CD4-positive, alpha-beta T cell treated with Interleukin-15 for 4 hours (primary cell): ENCODE results near the gene SLC4A5.
A peak's percentile ranks its signal among the peaks of the same experiment; 100 is the strongest.
"Not testable (repeated sequence)": the region's sequence is repeated elsewhere in the genome, so short reads cannot be mapped to it uniquely, and the experiment has no call there.

Source experiments
- DNase-seq: peaks from one replicate; pipeline ENCODE4 v3.0.0-alpha.2; 2020; ENCODE audit warnings: low spot score

SLC4A5 gene

GRCh38 chr2:74199275-74199701 lies 143.9 kb downstream of the SLC4A5 start:
- DNase-seq, result no peak

GRCh38 chr2:74198461-74199274 lies 144.5 kb downstream of the SLC4A5 start, which contains the start of gene MTHFD2:
Gene MTHFD2 (plus strand): TSS chr2:74198615. CDS start chr2:74198642, 27 bp downstream.
- DNase-seq, result peak; percentile 92

- no peak for DNase-seq
These were observed 145.2 kb downstream of the SLC4A5 start for GRCh38 chr2:74198023-74198460.

DNA sequence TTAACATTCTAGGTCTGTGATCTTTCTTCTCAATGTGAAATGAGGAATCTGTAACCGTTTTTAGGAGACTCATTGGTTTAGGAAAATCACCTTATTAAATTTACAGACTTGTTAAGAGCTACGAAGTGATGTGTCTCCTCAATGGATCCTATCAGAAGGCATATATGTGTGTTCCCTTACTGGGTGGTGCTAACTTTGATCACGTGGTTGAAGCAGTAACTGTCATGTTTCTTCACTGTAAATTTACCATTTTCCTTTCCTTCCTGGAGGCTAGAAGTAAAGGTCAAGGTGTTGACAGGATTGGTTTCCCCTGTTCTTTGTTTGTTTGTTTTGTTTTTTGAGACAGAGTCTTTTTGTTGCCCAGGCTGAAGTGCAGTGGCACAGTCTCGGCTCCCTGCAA lies 146.2 kb downstream of the SLC4A5 start:
- no peak for DNase-seq

GRCh38 chr2:74194799-74195198 lies 148.4 kb downstream of the SLC4A5 start:
- no peak for DNase-seq

GRCh38 chr2:74191596-74192380 lies 151.4 kb downstream of the SLC4A5 start:
- DNase-seq, result no peak

- no peak for DNase-seq
These were observed 154.5 kb downstream of the SLC4A5 start for GRCh38 chr2:74188696-74189095.

- DNase-seq, result no peak
These were observed 155.1 kb downstream of the SLC4A5 start for GRCh38 chr2:74188018-74188601.

DNA sequence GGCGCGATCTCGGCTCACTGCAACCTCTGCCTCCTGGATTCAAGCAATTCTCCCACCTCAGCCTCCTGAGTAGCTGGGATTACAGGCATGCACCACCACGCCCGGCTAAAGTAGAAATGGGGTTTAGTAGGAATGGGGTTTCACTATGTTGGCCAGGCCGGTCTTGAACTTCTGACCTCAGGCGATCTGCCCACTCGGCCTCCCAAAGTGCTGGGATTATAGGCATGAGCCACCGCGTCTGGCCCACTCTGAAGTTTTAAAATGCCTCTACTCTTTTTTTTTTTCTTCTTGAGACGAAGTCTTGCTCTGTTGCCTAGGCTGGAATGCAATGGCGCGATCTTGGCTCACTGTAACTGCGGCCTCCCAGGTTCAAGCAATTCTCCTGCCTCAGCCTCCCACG lies 156.5 kb downstream of the SLC4A5 start:
- not testable (repeated sequence) for DNase-seq

DNA sequence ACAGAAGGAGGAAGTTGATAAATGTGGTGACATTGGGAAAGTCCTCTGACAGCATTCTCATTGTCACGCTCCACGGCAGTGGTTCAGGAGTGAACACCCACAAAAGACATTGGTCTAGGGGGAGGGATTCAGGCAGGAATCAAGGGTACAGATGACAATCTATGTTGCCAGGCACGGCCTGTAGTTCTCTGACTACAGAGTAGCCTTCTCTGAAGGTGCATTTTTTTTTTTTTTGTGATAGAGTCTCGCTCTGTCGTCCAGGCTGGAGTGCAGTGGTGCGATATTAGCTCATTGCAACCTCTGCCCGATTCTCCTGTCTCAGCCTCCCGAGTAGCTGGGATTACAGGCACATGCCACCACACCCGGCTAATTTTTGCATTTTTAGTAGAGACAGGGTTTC lies 157.2 kb downstream of the SLC4A5 start:
- peak; percentile 46 for DNase-seq

DNA sequence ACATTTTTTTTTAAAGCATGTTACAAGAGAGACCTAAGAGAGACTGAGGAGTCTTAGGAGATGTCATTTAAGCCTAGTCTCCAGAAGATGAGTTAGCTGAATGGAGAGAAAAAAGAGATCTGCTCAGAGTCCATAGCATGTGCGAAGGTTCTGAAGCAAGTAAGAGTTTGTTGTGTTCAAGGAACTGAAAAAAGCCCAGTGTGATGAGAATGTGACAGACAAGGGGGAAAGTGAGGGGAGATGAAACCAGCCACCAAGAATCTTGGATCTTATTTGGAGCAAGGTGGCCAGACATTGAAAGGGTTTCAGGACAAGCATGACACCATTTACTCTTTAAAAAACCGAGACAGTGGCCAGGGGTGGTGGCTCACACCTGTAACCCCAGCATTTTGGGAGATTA lies 159.3 kb downstream of the SLC4A5 start:
- no peak for DNase-seq

GRCh38 chr2:74181739-74182138 lies 161.5 kb downstream of the SLC4A5 start:
- no peak for DNase-seq

DNA sequence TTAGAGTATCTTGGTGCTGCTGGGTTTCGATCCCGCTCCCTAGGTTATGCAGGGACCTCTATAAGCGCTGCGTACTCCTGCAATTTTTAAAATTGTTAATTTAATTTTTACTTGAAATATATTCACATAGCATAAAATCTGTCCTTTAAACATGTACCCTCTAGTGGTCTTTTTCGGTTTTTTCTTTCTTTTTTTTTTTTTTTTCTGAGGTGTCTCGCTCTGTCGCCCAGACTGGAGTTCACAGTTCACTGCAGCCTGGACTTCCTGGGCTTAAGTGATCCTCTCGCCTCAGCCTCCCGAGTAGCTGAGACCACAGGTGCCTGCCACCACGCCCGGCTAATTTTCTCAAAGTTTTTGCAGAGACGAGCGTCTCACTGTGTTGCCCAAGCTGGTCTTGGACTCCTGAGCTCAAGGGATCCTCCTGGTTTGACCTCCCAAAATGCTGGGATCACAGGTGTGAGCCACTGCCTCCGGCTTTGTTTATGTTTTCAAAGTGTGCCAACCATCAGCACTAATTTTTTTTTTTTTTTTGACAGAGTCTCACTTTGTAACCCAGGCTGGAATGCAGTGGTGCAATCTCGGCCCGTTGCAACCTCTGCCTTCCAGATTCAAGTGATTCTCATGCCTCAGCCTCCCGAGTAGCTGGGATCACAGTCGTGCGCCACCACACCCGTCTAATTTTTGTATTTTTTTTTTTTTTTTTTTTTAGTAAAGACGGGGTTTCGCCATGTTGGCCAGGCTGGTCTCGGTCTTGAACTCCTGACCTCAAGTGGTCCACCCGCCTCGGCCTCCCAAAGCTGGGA lies 164.0 kb downstream of the SLC4A5 start:
- DNase-seq, result no peak

DNA sequence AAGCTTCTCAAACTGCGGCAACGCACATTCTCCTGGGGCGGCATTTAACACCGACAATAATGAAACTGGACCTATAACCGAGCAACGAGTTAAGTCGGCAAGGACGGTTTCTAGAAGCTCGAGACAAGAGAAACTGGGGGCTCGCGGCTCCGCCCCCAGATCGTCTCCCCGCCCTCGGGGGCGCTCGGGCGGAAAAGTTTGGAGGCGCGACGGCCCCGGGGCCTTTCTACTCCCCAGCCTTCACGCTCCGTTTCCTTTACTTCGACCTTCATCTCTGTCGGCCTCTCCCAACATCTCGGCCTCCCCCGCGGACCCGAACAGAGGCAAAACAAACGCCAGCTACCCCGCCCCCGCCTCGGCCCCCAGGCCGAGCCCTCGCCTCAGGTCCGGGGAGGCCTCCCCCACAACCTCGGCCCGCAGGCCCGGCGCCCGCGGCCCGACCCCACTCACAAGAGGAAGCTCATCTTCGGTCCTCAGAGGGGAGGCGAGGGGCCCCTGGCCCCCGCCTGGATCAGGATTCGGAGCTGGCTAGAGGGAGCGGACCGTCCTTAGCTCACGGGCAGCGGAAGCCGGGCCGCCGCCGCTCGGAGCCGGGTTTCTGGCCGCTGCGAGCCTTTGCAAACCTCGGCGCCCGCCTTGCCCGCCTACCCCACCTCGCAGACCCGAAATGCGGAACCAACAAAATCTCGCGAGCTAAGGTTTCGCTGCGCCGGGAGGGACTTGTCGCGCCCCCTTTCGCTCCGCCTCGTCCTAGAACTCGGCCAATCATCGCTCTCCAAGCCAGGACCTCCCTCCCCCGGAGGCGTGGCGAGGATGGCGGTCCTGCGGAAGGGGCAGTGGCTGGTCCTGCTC lies 164.8 kb downstream of the SLC4A5 start, which contains the start of gene MOB1A:
Gene MOB1A (minus strand): TSS at position 669 of the 852 bp plus-strand sequence. CDS start 205 bp downstream, at position 464.
- DNase-seq, result peak; percentile 98

GRCh38 chr2:74177696-74178095 lies 165.5 kb downstream of the SLC4A5 start:
- no peak for DNase-seq

DNA sequence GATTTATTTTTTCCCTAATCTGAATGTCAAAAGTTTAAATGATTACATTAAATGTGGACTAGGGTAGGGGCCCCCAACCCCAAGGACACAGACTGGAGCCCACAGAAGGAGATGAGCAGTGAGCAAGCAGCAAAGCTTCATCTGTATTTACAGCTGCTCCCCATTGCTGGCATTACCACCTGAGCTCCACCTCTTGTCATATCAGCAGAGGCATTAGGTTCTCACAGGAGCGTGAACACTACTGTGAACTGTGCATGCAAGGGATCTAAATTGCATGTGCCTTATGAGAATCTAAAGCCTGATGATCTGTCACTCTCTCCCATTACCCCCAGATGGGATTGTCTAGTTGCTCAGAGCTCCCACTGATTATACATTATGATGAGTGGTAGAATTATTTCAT lies 168.3 kb downstream of the SLC4A5 start:
- DNase-seq, result no peak

- no peak for DNase-seq
These were observed 174.5 kb downstream of the SLC4A5 start for GRCh38 chr2:74168739-74169138.
